Spleen (tissue), 11 donors: Measurements from ENCODE around the gene MYO5B. TPM values are rescaled to one million over a fixed set of nuclear protein-coding genes. Genes with fewer than 3 reads are reported as not detected.

Source experiments
- DNase-seq: peaks from one replicate; pipeline ENCODE4 v3.0.0-alpha.2; 2020
- H3K27ac ChIP-seq, 8 donors: fragments of 200-600 bp; sonication (generic) in 7 of 8; 1 replicate in 4 of 8; 2 replicates in 4 of 8; pipeline versions ENCODE4 v1.5.0 to v1.8.0; 2016 to 2021; ENCODE audit warnings: inconsistent platforms in 4 of 8, mild to moderate bottlenecking in 4 of 8, moderate library complexity in 1 of 8
- H3K27me3 ChIP-seq, 7 donors: fragments of 200-600 bp; sonication (generic) in 6 of 7; replicated peaks in 1 of 7; 1 replicate in 4 of 7; 2 replicates in 3 of 7; pipeline versions ENCODE4 v1.5.0 to v1.8.0; 2016 to 2021; ENCODE audit warnings: inconsistent platforms in 3 of 7, mild to moderate bottlenecking in 1 of 7
- H3K36me3 ChIP-seq, 6 donors: fragments of 200-600 bp; sonication (generic) in 5 of 6; 1 replicate in 4 of 6; 2 replicates in 2 of 6; pipeline versions ENCODE4 v1.5.0 to v1.8.0; 2016 to 2021; ENCODE audit warnings: inconsistent platforms in 2 of 6
- H3K4me1 ChIP-seq, 6 donors: fragments of 200-600 bp; sonication (generic) in 5 of 6; 1 replicate in 3 of 6; 2 replicates in 3 of 6; pipeline versions ENCODE4 v1.5.0 to v1.8.0; 2016 to 2021; ENCODE audit warnings: inconsistent platforms in 3 of 6
- H3K4me3 ChIP-seq, 8 donors: fragments of 200-600 bp; sonication (generic) in 7 of 8; 1 replicate in 4 of 8; 2 replicates in 4 of 8; pipeline versions ENCODE4 v1.5.0 to v1.8.0; 2016 to 2021; ENCODE audit warnings: inconsistent platforms in 4 of 8, mild to moderate bottlenecking in 4 of 8, moderate library complexity in 2 of 8
- H3K9me3 ChIP-seq, 8 donors: fragments of 200-600 bp; sonication (generic) in 7 of 8; 1 replicate in 4 of 8; 2 replicates in 4 of 8; pipeline versions ENCODE4 v1.5.0 to v1.8.0; 2016 to 2021; ENCODE audit warnings: inconsistent platforms in 4 of 8
- CTCF ChIP-seq, 11 experiments: fragments of 200-600 bp in 7 of 11; fragments of 450-650 bp in 4 of 11; sonication (generic) in 4 of 11; IDR thresholded peaks in 8 of 11; conservative IDR thresholded peaks in 3 of 11; 1 replicate in 7 of 11; 2 replicates in 4 of 11; pipeline versions ENCODE4 v1.4.0 to v1.8.0; 2016 to 2021; ENCODE audit warnings: antibody characterized with exemption in 11 of 11, inconsistent platforms in 4 of 11, mild to moderate bottlenecking in 1 of 11
- POLR2A ChIP-seq, 3 donors: fragments of 450-650 bp; IDR thresholded peaks; one replicate each; pipeline ENCODE4 v1.5.1; 2017; ENCODE audit warnings: antibody characterized with exemption in 3 of 3, mild to moderate bottlenecking in 1 of 3
- POLR2AphosphoS5 ChIP-seq, 3 donors: sonication (generic); formaldehyde crosslinking; IDR thresholded peaks; one replicate each; pipeline ENCODE4 v1.5.1; 2017; ENCODE audit warnings: antibody characterized with exemption in 3 of 3
- WGBS, 5 donors: extraction: QIAGEN DNeasy Blood & Tissue Kit in 3 of 5; methylation state at CpG; one replicate each; pipeline versions ENCODE4 v1.1.5 to v1.1.7; 2013 to 2018; 5-methylcytosine and 5-hydroxymethylcytosine counted together
- intact Hi-C: fragments of 100-400 bp; cut with DNase I; formaldehyde crosslinking; loops from one replicate; pipeline ENCODE4 v1.15.0; 2023; ENCODE audit warnings: low total_unique reads
- polyA plus RNA-seq, 3 donors: library from polyadenylated mRNA; stranded (reverse); fragments of 200-250 nt; gene quantifications; one replicate each; pipeline ENCODE4 v1.2.1, GENCODE V29; 2013
- total RNA-seq, 7 donors: library from RNA; depleted of rRNA in 3 of 7; stranded (reverse); fragments of >200 nt in 3 of 7; fragmentation: NEBNext Ultra II Directional in 4 of 7; extraction: Animal tissue kit (Norgen Biotek cat#: 25700) in 4 of 7; gene quantifications; one replicate each; pipeline versions ENCODE4 v1.1.0 to v1.2.1, GENCODE V29; 2016 to 2021
- donor health status: healthy with polysubstance abuse.
- donor health status: DM: no; HTN: no; CAD: no; lungs with moderate emphysema.
- donor health status: DM: no; HTN: no; CAD: no.
- donor health status: Bipolar disorder and iron deficiency.
- donor health status: healthy.
- donor health status: DM: no; HTN: no; CAD: no.
- donor health status: DM: yes; HTN: yes; CAD: no.

The MYO5B gene
- total and polyA plus RNA-seq, 10 donors: 0.74 to 6.0 (median 2.4) TPM

- no peak overlapping the region for H3K27ac ChIP-seq
- 58 to 81% (median 73%) methylated on average over 4 of the region's 4 CpGs for WGBS, 5 donors
- H3K27me3 ChIP-seq: no peaks in the 10 kb centered on the region
- no peak overlapping the region for H3K4me3 ChIP-seq
- no peaks in the 10 kb centered on the region for H3K36me3 ChIP-seq
- DNase-seq: no peak
- H3K9me3 ChIP-seq: no peaks in the 10 kb centered on the region
- H3K4me1 ChIP-seq: no peaks in the 10 kb centered on the region
- TF ChIP-seq CTCF (IDR thresholded peaks at IDR 0.05 in 8 of 11, conservative IDR thresholded peaks at IDR 0.05 in 3 of 11): no peak
- no peak for TF ChIP-seq POLR2AphosphoS5 (IDR thresholded peaks at IDR 0.05)
- no peak for TF ChIP-seq POLR2A (IDR thresholded peaks at IDR 0.05)
- intact Hi-C loops: no loop called here
Observed at GRCh38 chr18:49994410-49994809, 200.5 kb downstream of the MYO5B start.

- TF ChIP-seq POLR2AphosphoS5 (IDR thresholded peaks at IDR 0.05) (no peak), CTCF (IDR thresholded peaks at IDR 0.05 in 8 of 11, conservative IDR thresholded peaks at IDR 0.05 in 3 of 11) (no peak), POLR2A (IDR thresholded peaks at IDR 0.05) (no peak)
- no peaks in the 10 kb centered on the region for H3K27me3 ChIP-seq
- H3K4me1 ChIP-seq: no peaks in the 10 kb centered on the region
- no peaks in the 10 kb centered on the region for H3K36me3 ChIP-seq
- DNase-seq: no peak
- intact Hi-C loops: no loop called here
- H3K9me3 ChIP-seq: no peaks in the 10 kb centered on the region
- H3K27ac ChIP-seq: no peak overlapping the region
- no peak overlapping the region for H3K4me3 ChIP-seq
- 72 to 92% (median 84%) methylated on average over 6 of the region's 6 CpGs for WGBS, 5 donors
Observed at GRCh38 chr18:49993299-49993698, 201.6 kb downstream of the MYO5B start.

GRCh38 chr18:49988733-49989132 lies 206.2 kb downstream of the MYO5B start:
- no peak for DNase-seq
- no peaks in the 10 kb centered on the region for H3K4me1 ChIP-seq
- 57 to 88% (median 78%) methylated on average over 2 of the region's 2 CpGs for WGBS, 5 donors
- no peaks in the 10 kb centered on the region for H3K27me3 ChIP-seq
- intact Hi-C loops: no loop called here
- no peak overlapping the region for H3K27ac ChIP-seq
- H3K9me3 ChIP-seq: no peaks in the 10 kb centered on the region
- TF ChIP-seq POLR2AphosphoS5 (IDR thresholded peaks at IDR 0.05) (no peak), CTCF (IDR thresholded peaks at IDR 0.05 in 8 of 11, conservative IDR thresholded peaks at IDR 0.05 in 3 of 11) (no peak), POLR2A (IDR thresholded peaks at IDR 0.05) (no peak)
- H3K4me3 ChIP-seq: no peak overlapping the region
- no peaks in the 10 kb centered on the region for H3K36me3 ChIP-seq

DNA sequence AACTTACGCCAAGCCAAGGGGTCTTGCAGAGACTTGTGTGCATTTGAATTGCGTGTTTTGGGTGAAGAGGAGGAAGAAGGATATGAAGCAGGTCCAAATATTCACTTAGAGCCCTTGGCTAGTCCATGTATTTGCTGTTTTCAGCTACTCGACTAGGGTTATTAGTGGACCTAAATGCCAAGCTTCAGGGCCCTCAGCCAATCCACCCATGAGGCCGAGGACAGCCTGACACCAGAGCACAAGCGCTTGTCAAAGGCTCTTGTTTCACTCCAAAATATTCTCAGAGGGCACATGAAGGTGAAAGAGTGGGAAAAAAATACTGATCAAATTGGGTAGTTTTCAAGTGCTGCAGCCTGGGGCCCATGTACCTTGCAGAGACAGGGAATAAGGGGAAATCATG lies 206.8 kb downstream of the MYO5B start:
- H3K9me3 ChIP-seq: no peaks in the 10 kb centered on the region
- H3K27ac ChIP-seq: no peak overlapping the region
- no peaks in the 10 kb centered on the region for H3K4me1 ChIP-seq
- TF ChIP-seq POLR2A (IDR thresholded peaks at IDR 0.05) (no peak), CTCF (IDR thresholded peaks at IDR 0.05 in 8 of 11, conservative IDR thresholded peaks at IDR 0.05 in 3 of 11) (no peak), POLR2AphosphoS5 (IDR thresholded peaks at IDR 0.05) (no peak)
- intact Hi-C loops: no loop called here
- no peaks in the 10 kb centered on the region for H3K27me3 ChIP-seq
- no peak for DNase-seq
- no peaks in the 10 kb centered on the region for H3K36me3 ChIP-seq
- H3K4me3 ChIP-seq: no peak overlapping the region
- WGBS, 5 donors: 86 to 90% (median 88%) methylated on average over 5 of the region's 5 CpGs
